ENCODE results near the gene CTAGE1.
"Not testable (repeated sequence)": the region's sequence is repeated elsewhere in the genome, so short reads cannot be mapped to it uniquely, and the experiment has no call there.

The CTAGE1 gene

GRCh38 chr18:22398464-22398863, 19.3 kb downstream of the CTAGE1 start:
- no peaks in the 10 kb centered on the region for H3K36me3 ChIP-seq (ENCODE audit: low read depth)
- TF ChIP-seq CTCF (IDR thresholded peaks at IDR 0.05; ENCODE audit: poor library complexity, severe bottlenecking): no peak

GRCh38 chr18:22394428-22394827, 23.3 kb downstream of the CTAGE1 start:
- DNase-seq (ENCODE audit: low spot score) (no peak), ATAC-seq (ENCODE audit: low read depth) (no peak)
- peaks cover 15% of the 10 kb centered on the region for H3K4me1 ChIP-seq (ENCODE audit: insufficient read depth, poor library complexity, severe bottlenecking)
- TF ChIP-seq CTCF (IDR thresholded peaks at IDR 0.05; ENCODE audit: poor library complexity, severe bottlenecking): no peak
- no peaks in the 10 kb centered on the region for H3K36me3 ChIP-seq (ENCODE audit: low read depth)
- no peak overlapping the region for H3K27ac ChIP-seq (ENCODE audit: poor library complexity, severe bottlenecking)
- H3K9me3 ChIP-seq (ENCODE audit: severe bottlenecking): no peaks in the 10 kb centered on the region
- no peaks in the 10 kb centered on the region for H3K27me3 ChIP-seq (ENCODE audit: insufficient read depth, poor library complexity, severe bottlenecking)
- no peak overlapping the region for H3K4me3 ChIP-seq (ENCODE audit: severe bottlenecking)

More at GRCh38 chr18:22398464-22398863, 19.3 kb downstream of the CTAGE1 start:
- ATAC-seq (ENCODE audit: low read depth): no peak
- Histone ChIP-seq H3K4me3 (ENCODE audit: severe bottlenecking) (no peak overlapping the region), H3K27ac (ENCODE audit: poor library complexity, severe bottlenecking) (no peak overlapping the region), H3K27me3 (ENCODE audit: insufficient read depth, poor library complexity, severe bottlenecking) (no peaks in the 10 kb centered on the region), H3K4me1 (ENCODE audit: insufficient read depth, poor library complexity, severe bottlenecking) (no peaks in the 10 kb centered on the region), H3K9me3 (ENCODE audit: severe bottlenecking) (no peaks in the 10 kb centered on the region)
- DNase-seq (ENCODE audit: low spot score): no peak

GRCh38 chr18:22393164-22393563, 24.6 kb downstream of the CTAGE1 start:
- not testable (repeated sequence) for H3K27ac ChIP-seq (ENCODE audit: poor library complexity, severe bottlenecking); H3K27me3 ChIP-seq (ENCODE audit: insufficient read depth, poor library complexity, severe bottlenecking); H3K36me3 ChIP-seq (ENCODE audit: low read depth); H3K9me3 ChIP-seq (ENCODE audit: severe bottlenecking); H3K4me3 ChIP-seq (ENCODE audit: severe bottlenecking); ATAC-seq (ENCODE audit: low read depth); DNase-seq (ENCODE audit: low spot score)
- H3K4me1 ChIP-seq (ENCODE audit: insufficient read depth, poor library complexity, severe bottlenecking): peaks cover 15% of the 10 kb centered on the region

- ATAC-seq (ENCODE audit: low read depth): peak; percentile 91
- no peaks in the 10 kb centered on the region for H3K27me3 ChIP-seq (ENCODE audit: insufficient read depth, poor library complexity, severe bottlenecking)
- H3K4me1 ChIP-seq (ENCODE audit: insufficient read depth, poor library complexity, severe bottlenecking): peaks cover 15% of the 10 kb centered on the region
- H3K36me3 ChIP-seq (ENCODE audit: low read depth): no peaks in the 10 kb centered on the region
- DNase-seq (ENCODE audit: low spot score): peak; percentile 82
- H3K9me3 ChIP-seq (ENCODE audit: severe bottlenecking): no peaks in the 10 kb centered on the region
- no peak for TF ChIP-seq CTCF (IDR thresholded peaks at IDR 0.05; ENCODE audit: poor library complexity, severe bottlenecking)
- no peak overlapping the region for H3K27ac ChIP-seq (ENCODE audit: poor library complexity, severe bottlenecking)
- H3K4me3 ChIP-seq (ENCODE audit: severe bottlenecking): no peak overlapping the region
These were observed 26.0 kb downstream of the CTAGE1 start for GRCh38 chr18:22391407-22392345.

GRCh38 chr18:22387787-22388186, 29.9 kb downstream of the CTAGE1 start:
- peaks cover 32% of the 10 kb centered on the region for H3K4me1 ChIP-seq (ENCODE audit: insufficient read depth, poor library complexity, severe bottlenecking)
- TF ChIP-seq CTCF (IDR thresholded peaks at IDR 0.05; ENCODE audit: poor library complexity, severe bottlenecking): no peak
- H3K27ac ChIP-seq (ENCODE audit: poor library complexity, severe bottlenecking): no peak overlapping the region
- DNase-seq (ENCODE audit: low spot score) (no peak), ATAC-seq (ENCODE audit: low read depth) (no peak)
- H3K27me3 ChIP-seq (ENCODE audit: insufficient read depth, poor library complexity, severe bottlenecking): no peaks in the 10 kb centered on the region
- H3K36me3 ChIP-seq (ENCODE audit: low read depth): no peaks in the 10 kb centered on the region
- no peaks in the 10 kb centered on the region for H3K9me3 ChIP-seq (ENCODE audit: severe bottlenecking)
- no peak overlapping the region for H3K4me3 ChIP-seq (ENCODE audit: severe bottlenecking)

All from RWPE2 (cell line).